Neuronal stem cell (in vitro differentiated cells): Measurements from ENCODE around the gene CRYBA2.

Experiments
- DNase-seq: peaks from one replicate; pipeline ENCODE4 v3.0.0-alpha.2; 2013; ENCODE audit warnings: low spot score
- H2AFZ ChIP-seq: one replicate; pipeline ENCODE4 v1.6.1; 2013; ENCODE audit warnings: mild to moderate bottlenecking, low read length, inconsistent platforms
- H2AK5ac ChIP-seq: 2 replicates; pipeline ENCODE4 v1.6.1; 2013; ENCODE audit warnings: low read depth, mild to moderate bottlenecking, inconsistent platforms, low read length, moderate library complexity, mixed read lengths
- H2BK120ac ChIP-seq: 2 replicates; pipeline ENCODE4 v1.6.1; 2013; ENCODE audit warnings: low read depth, mild to moderate bottlenecking, inconsistent platforms, low read length, moderate library complexity, mixed read lengths
- H2BK12ac ChIP-seq: one replicate; pipeline ENCODE4 v1.6.1; 2013; ENCODE audit warnings: low read length, inconsistent platforms
- H2BK15ac ChIP-seq: 2 replicates; pipeline ENCODE4 v1.6.1; 2013; ENCODE audit warnings: mild to moderate bottlenecking, low read length, inconsistent platforms, mixed read lengths
- H2BK5ac ChIP-seq: one replicate; pipeline ENCODE4 v1.6.1; 2013; ENCODE audit warnings: inconsistent platforms, mild to moderate bottlenecking, low read length, moderate library complexity
- H3K14ac ChIP-seq: one replicate; pipeline ENCODE4 v1.6.1; 2013; ENCODE audit warnings: low read length, inconsistent platforms
- H3K18ac ChIP-seq: 2 replicates; pipeline ENCODE4 v1.6.1; 2013; ENCODE audit warnings: low read length, inconsistent platforms
- H3K23ac ChIP-seq: 2 replicates; pipeline ENCODE4 v1.6.1; 2013; ENCODE audit warnings: low read depth, mild to moderate bottlenecking, mixed read lengths, low read length, inconsistent platforms; ENCODE audit not compliant: poor library complexity
- H3K27ac ChIP-seq: replicated peaks from 3 replicates; pipeline ENCODE4 v1.5.1; 2013; ENCODE audit warnings: low read length, inconsistent platforms
- H3K27me3 ChIP-seq, 3 experiments: 2 replicates each; pipeline ENCODE4 v1.6.1; 2013; ENCODE audit warnings: low read length in 3 of 3, mild to moderate bottlenecking in 2 of 3, inconsistent platforms in 1 of 3, low read depth in 1 of 3, mixed read lengths in 1 of 3, moderate library complexity in 1 of 3; ENCODE audit not compliant: control insufficient read depth in 3 of 3, insufficient read depth in 3 of 3
- H3K36me3 ChIP-seq, 2 donors: replicated peaks in 1 of 2; 2 replicates each; pipeline ENCODE4 v1.6.1; 2013; ENCODE audit warnings: low read length in 2 of 2; ENCODE audit not compliant: control insufficient read depth in 2 of 2, insufficient read depth in 2 of 2
- H3K4ac ChIP-seq: 2 replicates; pipeline ENCODE4 v1.6.1; 2013; ENCODE audit warnings: inconsistent platforms, mild to moderate bottlenecking, low read length, moderate library complexity
- H3K4me1 ChIP-seq, 2 donors: 1 replicate in 1 of 2; 2 replicates in 1 of 2; pipeline ENCODE4 v1.6.1; 2013; ENCODE audit warnings: low read length in 2 of 2, low read depth in 1 of 2; ENCODE audit not compliant: control insufficient read depth in 2 of 2, insufficient read depth in 1 of 2
- H3K4me2 ChIP-seq: one replicate; pipeline ENCODE4 v1.6.1; 2013; ENCODE audit warnings: mild to moderate bottlenecking, low read length, inconsistent platforms; ENCODE audit not compliant: insufficient read depth, poor library complexity, severe bottlenecking
- H3K4me3 ChIP-seq, 2 donors: 2 replicates each; pipeline ENCODE4 v1.5.1; 2013; ENCODE audit warnings: low read length in 2 of 2, mild to moderate bottlenecking in 2 of 2, inconsistent platforms in 1 of 2, moderate library complexity in 1 of 2
- H3K79me1 ChIP-seq: one replicate; pipeline ENCODE4 v1.6.1; 2013; ENCODE audit warnings: low read depth, mild to moderate bottlenecking, inconsistent platforms, low read length, moderate library complexity
- H3K9ac ChIP-seq: one replicate; pipeline ENCODE4 v1.6.1; 2013; ENCODE audit warnings: mild to moderate bottlenecking, low read depth, low read length, inconsistent platforms; ENCODE audit not compliant: poor library complexity
- H3K9me3 ChIP-seq, 2 donors: replicated peaks in 1 of 2; 2 replicates each; pipeline versions ENCODE3 to v1.6.1; 2013; ENCODE audit warnings: low read length in 2 of 2, mild to moderate bottlenecking in 2 of 2, inconsistent platforms in 1 of 2, low read depth in 1 of 2, mixed read lengths in 1 of 2, moderate library complexity in 1 of 2; ENCODE audit not compliant: control insufficient read depth in 2 of 2, insufficient read depth in 1 of 2
- H4K8ac ChIP-seq: one replicate; pipeline ENCODE4 v1.6.1; 2013; ENCODE audit warnings: low read depth, mild to moderate bottlenecking, inconsistent platforms, low read length, moderate library complexity
- H4K91ac ChIP-seq: one replicate; pipeline ENCODE4 v1.6.1; 2013; ENCODE audit warnings: low read length, low read depth, mild to moderate bottlenecking, inconsistent platforms; ENCODE audit not compliant: poor library complexity
- WGBS, 2 donors: extraction: QIAGEN DNeasy Blood & Tissue Kit; methylation state at CpG; one replicate each; pipeline ENCODE4 v1.1.7; 2013; ENCODE audit warnings: missing lambda C conversion rate in 2 of 2, mixed read lengths in 1 of 2; ENCODE audit not compliant: insufficient read length in 2 of 2, insufficient replicate concordance in 1 of 2; ENCODE audit errors: extremely low coverage in 2 of 2; 5-methylcytosine and 5-hydroxymethylcytosine counted together

CRYBA2 gene

GRCh38 chr2:218995561-218995960 lies 2.3 kb upstream of the CRYBA2 start:
- no peak overlapping the region for H3K9ac ChIP-seq
- H4K91ac ChIP-seq = no peak overlapping the region
- no peak overlapping the region for H3K27ac ChIP-seq
- no peak overlapping the region for H3K18ac ChIP-seq
- peak overlapping the region; percentile 76 for H3K23ac ChIP-seq
- H2BK12ac ChIP-seq = no peak overlapping the region
- H4K8ac ChIP-seq = no peak overlapping the region
- peak overlapping the region; percentile 79 for H2AK5ac ChIP-seq
- no peak overlapping the region for H2AFZ ChIP-seq
- no peak overlapping the region for H2BK5ac ChIP-seq
- no peak overlapping the region for H3K14ac ChIP-seq
- H3K4me3 ChIP-seq = no peak overlapping the region
- peak overlapping the region; percentile 83 for H2BK15ac ChIP-seq
- no peak for DNase-seq
- peaks cover 56 to 98% (median 95%) of the 10 kb centered on the region in 3 experiments for H3K27me3 ChIP-seq
- H2BK120ac ChIP-seq = no peak overlapping the region
- peak overlapping the region; percentile 53 for H3K4ac ChIP-seq
- peaks cover 2% of the 10 kb centered on the region for H3K79me1 ChIP-seq
- no peak overlapping the region for H3K4me2 ChIP-seq
- no CpG with 5 or more reads among the region's 8 CpGs for WGBS, 2 donors
- H3K36me3 ChIP-seq = no peaks in the 10 kb centered on the region
- peaks cover 0 to 4% of the 10 kb centered on the region in 2 donors for H3K9me3 ChIP-seq
- peaks cover 0 to 19% of the 10 kb centered on the region in 2 donors for H3K4me1 ChIP-seq

- Histone ChIP-seq H3K9ac (peak overlapping the region; percentile 70), H3K4me1 (peaks cover 0 to 7% of the 10 kb centered on the region in 2 donors), H3K18ac (peak overlapping the region; percentile 48), H3K14ac (peak overlapping the region; percentile 2), H3K27me3 (peaks cover 58 to 98% (median 97%) of the 10 kb centered on the region in 3 experiments), H2BK15ac (no peak overlapping the region), H2BK5ac (no peak overlapping the region), H3K4me2 (no peak overlapping the region), H3K27ac (no peak overlapping the region), H3K4me3 (no peak overlapping the region), H2BK120ac (no peak overlapping the region), H2AK5ac (no peak overlapping the region), H4K8ac (no peak overlapping the region), H3K4ac (no peak overlapping the region), H2AFZ (peak overlapping the region; percentile 78), H3K79me1 (peaks cover 2% of the 10 kb centered on the region), H3K23ac (peak overlapping the region; percentile 97), H3K9me3 (peaks cover 0 to 4% of the 10 kb centered on the region in 2 donors), H2BK12ac (no peak overlapping the region), H3K36me3 (no peaks in the 10 kb centered on the region), H4K91ac (no peak overlapping the region)
- DNase-seq = no peak
- no CpG with 5 or more reads among the region's 44 CpGs for WGBS, 2 donors
Observed at GRCh38 chr2:218992703-218993344, 398 bp downstream of the CRYBA2 start.

GRCh38 chr2:218992196-218992595 lies 1.0 kb downstream of the CRYBA2 start:
- Histone ChIP-seq H3K36me3 (no peaks in the 10 kb centered on the region), H3K27me3 (peaks cover 61 to 99% (median 97%) of the 10 kb centered on the region in 3 experiments), H3K9ac (no peak overlapping the region), H4K8ac (no peak overlapping the region), H3K23ac (peak overlapping the region; percentile 73), H3K79me1 (peaks cover 2% of the 10 kb centered on the region), H4K91ac (no peak overlapping the region), H3K14ac (no peak overlapping the region), H2BK15ac (no peak overlapping the region), H2BK12ac (peak overlapping the region; percentile 22), H3K4me3 (no peak overlapping the region), H2AK5ac (no peak overlapping the region), H2AFZ (no peak overlapping the region), H3K4ac (no peak overlapping the region), H3K9me3 (peaks cover 0 to 4% of the 10 kb centered on the region in 2 donors), H3K4me1 (peaks cover 0 to 7% of the 10 kb centered on the region in 2 donors), H3K27ac (no peak overlapping the region), H2BK120ac (no peak overlapping the region), H3K4me2 (no peak overlapping the region), H3K18ac (no peak overlapping the region), H2BK5ac (no peak overlapping the region)
- no peak for DNase-seq
- WGBS, 2 donors = no CpG with 5 or more reads among the region's 7 CpGs

- Histone ChIP-seq H3K14ac (peak overlapping the region; percentile 82), H3K9me3 (peaks cover 0 to 4% of the 10 kb centered on the region in 2 donors)
Observed at GRCh38 chr2:218991674-218992168, 1.5 kb downstream of the CRYBA2 start.

More at GRCh38 chr2:218991674-218992168, 1.5 kb downstream of the CRYBA2 start:
- peak overlapping the region; percentile 73 for H3K23ac ChIP-seq
- H2AK5ac ChIP-seq = no peak overlapping the region
- H2BK5ac ChIP-seq = no peak overlapping the region
- H2BK12ac ChIP-seq = no peak overlapping the region
- H3K4me3 ChIP-seq = no peak overlapping the region
- no peak overlapping the region for H4K91ac ChIP-seq
- no peak overlapping the region for H2AFZ ChIP-seq
- H3K18ac ChIP-seq = no peak overlapping the region
- no peak overlapping the region for H2BK15ac ChIP-seq
- peaks cover 2% of the 10 kb centered on the region for H3K79me1 ChIP-seq
- no peak overlapping the region for H4K8ac ChIP-seq
- peaks cover 0 to 7% of the 10 kb centered on the region in 2 donors for H3K4me1 ChIP-seq
- H2BK120ac ChIP-seq = no peak overlapping the region
- DNase-seq = no peak
- H3K27me3 ChIP-seq = peaks cover 63 to 100% (median 97%) of the 10 kb centered on the region in 3 experiments
- H3K27ac ChIP-seq = no peak overlapping the region
- H3K4me2 ChIP-seq = no peak overlapping the region
- no peak overlapping the region for H3K4ac ChIP-seq
- no peaks in the 10 kb centered on the region for H3K36me3 ChIP-seq
- H3K9ac ChIP-seq = no peak overlapping the region
- no CpG with 5 or more reads among the region's 13 CpGs for WGBS, 2 donors
